GM23338 (cell line): ENCODE results near the gene OR6B2. TPM values are rescaled to one million over a fixed set of nuclear protein-coding genes. Genes with fewer than 3 reads are reported as not detected.

ENCODE experiments used
- ATAC-seq: fragments of 200-7000 bp; cut with Tn5 transposase; 3 replicates; pipeline ENCODE4 v1.9.1; 2020
- DNase-seq: peaks from one replicate; pipeline ENCODE4 v3.0.0-alpha.2; 2015; ENCODE audit warnings: low spot score
- H2AFZ ChIP-seq: fragments of 200-600 bp; sonication (generic); 2 replicates; pipeline ENCODE4 v1.8.0; 2016; ENCODE audit warnings: antibody characterized with exemption, mild to moderate bottlenecking, moderate library complexity
- H3F3A ChIP-seq: fragments of 200-600 bp; sonication (generic); replicated peaks from 2 replicates; pipeline ENCODE4 v1.8.0; 2017; ENCODE audit warnings: antibody characterized with exemption, mixed run types, low read depth
- H3K27ac ChIP-seq: fragments of 200-600 bp; sonication (generic); 2 replicates; pipeline ENCODE4 v1.6.1; 2016; ENCODE audit warnings: low read depth
- H3K27me3 ChIP-seq: fragments of 200-600 bp; sonication (generic); 2 replicates; pipeline ENCODE4 v1.8.0; 2016; ENCODE audit warnings: mild to moderate bottlenecking, mixed run types, moderate library complexity; ENCODE audit not compliant: insufficient read depth
- H3K36me3 ChIP-seq: fragments of 200-600 bp; sonication (generic); 2 replicates; pipeline ENCODE4 v1.8.0; 2016; ENCODE audit warnings: mild to moderate bottlenecking; ENCODE audit not compliant: insufficient read depth
- H3K4me1 ChIP-seq: fragments of 200-600 bp; sonication (generic); 2 replicates; pipeline ENCODE4 v1.8.0; 2016; ENCODE audit warnings: mild to moderate bottlenecking, moderate library complexity; ENCODE audit not compliant: insufficient read depth
- H3K4me2 ChIP-seq: fragments of 200-600 bp; sonication (generic); 2 replicates; pipeline ENCODE4 v1.7.1; 2017; ENCODE audit warnings: mixed run types
- H3K4me3 ChIP-seq: fragments of 200-600 bp; sonication (generic); 2 replicates; pipeline ENCODE4 v1.6.1; 2016; ENCODE audit warnings: mixed run types
- H3K79me2 ChIP-seq: fragments of 200-600 bp; sonication (generic); replicated peaks from 2 replicates; pipeline ENCODE4 v1.8.0; 2017; ENCODE audit warnings: mild to moderate bottlenecking; ENCODE audit not compliant: insufficient read depth
- H3K9me2 ChIP-seq: fragments of 200-600 bp; sonication (generic); 2 replicates; pipeline ENCODE4 v1.8.0; 2017; ENCODE audit not compliant: insufficient read depth
- H4K20me1 ChIP-seq: fragments of 200-600 bp; sonication (generic); replicated peaks from 2 replicates; pipeline ENCODE4 v1.8.0; 2017; ENCODE audit warnings: mild to moderate bottlenecking; ENCODE audit not compliant: insufficient read depth
- H3K27ac Mint-ChIP-seq: 2 replicates; pipeline ENCODE4 v1.8.0; 2020; ENCODE audit warnings: inconsistent platforms, mild to moderate bottlenecking, moderate library complexity, mixed read lengths
- H3K27me3 Mint-ChIP-seq: 3 replicates; pipeline ENCODE4 v1.8.0; 2022; ENCODE audit warnings: low read depth, mild to moderate bottlenecking, moderate library complexity, mixed read lengths, inconsistent platforms; ENCODE audit not compliant: insufficient read depth, poor library complexity
- H3K36me3 Mint-ChIP-seq: 3 replicates; pipeline ENCODE4 v1.8.0; 2021; ENCODE audit warnings: low read depth, mild to moderate bottlenecking, inconsistent platforms, moderate library complexity, mixed read lengths
- H3K4me1 Mint-ChIP-seq: 3 replicates; pipeline ENCODE4 v1.8.0; 2020; ENCODE audit warnings: mild to moderate bottlenecking, inconsistent platforms, mixed read lengths
- H3K4me3 Mint-ChIP-seq: 3 replicates; pipeline ENCODE4 v1.8.0; 2021; ENCODE audit warnings: moderate library complexity, mild to moderate bottlenecking, inconsistent platforms, mixed read lengths
- H3K9me3 Mint-ChIP-seq: 3 replicates; pipeline ENCODE4 v1.8.0; 2020; ENCODE audit warnings: moderate library complexity, mild to moderate bottlenecking, inconsistent platforms, mixed read lengths
- CREB1 ChIP-seq: fragments of 250-450 bp; sonication (Bioruptor Pico); IDR thresholded peaks from 2 replicates; pipeline ENCODE4 v1.5.0; 2020; ENCODE audit warnings: low read depth, mild to moderate bottlenecking, moderate library complexity
- NANOG ChIP-seq: IDR thresholded peaks from 2 replicates; pipeline ENCODE4 v1.6.1; 2016; ENCODE audit warnings: antibody characterized with exemption, borderline replicate concordance
- ZNF331 ChIP-seq: fragments of 250-450 bp; sonication (Bioruptor Pico); IDR thresholded peaks from 2 replicates; pipeline ENCODE4 v1.5.0; 2020; ENCODE audit warnings: low read depth, mild to moderate bottlenecking, moderate library complexity
- polyA plus RNA-seq: library from polyadenylated mRNA; unstranded; fragments of >200 nt; fragmentation: Nextera tagmentation; extraction: Ambion mirVana; gene quantifications from 2 replicates; pipeline ENCODE4 v1.2.1, GENCODE V29; 2016
- total RNA-seq: library from RNA; depleted of rRNA; stranded (reverse); fragments of >200 nt; shearing (Covaris generic); gene quantifications from 2 replicates; pipeline ENCODE4 v1.2.3, GENCODE V29; 2014
- TF ChIP-seq, protein P1 (sequence below), 2 experiments: fragments of 200-600 bp in 1 of 2; sonication (generic) in 1 of 2; conservative IDR thresholded peaks; 2 replicates each; pipeline versions ENCODE4 v1.5.1 to v1.6.1; 2016 to 2017; ENCODE audit warnings: antibody characterized with exemption in 2 of 2, low read depth in 2 of 2, mild to moderate bottlenecking in 2 of 2, moderate library complexity in 1 of 2

OR6B2 gene
- total and polyA plus RNA-seq, 2 experiments from 2014 or later, result not detected

DNA sequence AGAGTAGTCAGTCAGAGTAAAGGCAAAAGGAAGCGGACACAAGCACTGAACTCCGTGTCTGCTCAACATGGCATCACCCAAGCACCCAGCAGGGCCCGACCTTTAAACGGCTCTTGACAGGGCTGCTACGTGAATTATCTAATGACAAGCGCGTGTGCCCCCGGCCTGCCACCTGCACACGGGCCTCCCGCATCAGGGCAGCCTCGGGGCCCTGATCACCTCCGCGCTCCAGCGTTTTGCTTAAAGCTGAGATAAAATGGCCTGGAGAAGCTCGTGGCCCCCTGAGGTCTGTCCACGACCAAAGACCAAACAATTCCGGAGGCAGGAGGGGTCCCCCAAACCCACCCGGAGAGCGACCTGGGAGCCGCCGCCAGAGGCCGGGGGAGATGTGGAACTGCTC lies 5.5 kb downstream of the OR6B2 start:
- H3K27ac ChIP-seq, result no peak overlapping the region
- H3K36me3 ChIP-seq, result peaks cover 12% of the 10 kb centered on the region; the same call in 1 of the 2 replicates
- peaks cover 13% of the 10 kb centered on the region for H3K4me1 ChIP-seq
- H3K4me3 ChIP-seq, result peak overlapping the region; percentile 95
- H2AFZ ChIP-seq, result no peak overlapping the region
- ATAC-seq, result peak; percentile 16
- Mint-ChIP-seq H3K4me3 (peak overlapping the region; percentile 96), H3K36me3 (peaks cover 20% of the 10 kb centered on the region), H3K9me3 (peaks cover 2% of the 10 kb centered on the region; the same call in 2 of the 3 replicates), H3K4me1 (peaks cover 12% of the 10 kb centered on the region), H3K27me3 (peaks cover 4% of the 10 kb centered on the region), H3K27ac (peak overlapping the region; percentile 95)
- H3K4me2 ChIP-seq, result peak overlapping the region; percentile 97
- H3K27me3 ChIP-seq, result no peaks in the 10 kb centered on the region
- peak; percentile 39 for DNase-seq
- H3K9me2 ChIP-seq, result no peaks in the 10 kb centered on the region; the same call in 1 of the 2 replicates
- H3F3A ChIP-seq, result no peaks in the 10 kb centered on the region
- TF ChIP-seq CREB1 (CRISPR knock-in tag) (no peak), ZNF331 (CRISPR knock-in tag) (no peak)
- H3K79me2 ChIP-seq, result peaks cover 47% of the 10 kb centered on the region
- peaks cover 14% of the 10 kb centered on the region for H4K20me1 ChIP-seq

DNA sequence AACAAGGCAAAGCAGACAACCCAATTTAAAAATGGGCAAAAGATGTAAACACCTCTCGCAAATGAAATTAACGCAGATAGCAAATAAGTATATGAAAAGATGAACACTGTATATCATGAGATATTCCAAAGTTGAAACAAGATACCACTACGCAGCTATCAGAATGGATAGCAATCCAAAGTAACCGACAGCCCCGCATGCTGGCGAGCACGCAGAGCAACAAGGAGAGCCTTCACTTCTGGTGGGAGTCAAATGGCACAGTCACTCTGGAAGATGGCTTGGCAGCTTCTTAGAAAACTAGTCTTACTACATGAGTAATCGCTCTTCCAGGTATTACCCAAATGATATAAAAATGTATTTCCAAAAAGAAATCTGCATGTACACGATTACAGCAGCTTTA lies 6.4 kb downstream of the OR6B2 start:
- Histone ChIP-seq H3K4me1 (peaks cover 13% of the 10 kb centered on the region), H3K27ac (no peak overlapping the region), H3F3A (no peaks in the 10 kb centered on the region), H4K20me1 (peaks cover 14% of the 10 kb centered on the region), H2AFZ (no peak overlapping the region), H3K36me3 (peaks cover 12% of the 10 kb centered on the region; the same call in 1 of the 2 replicates), H3K79me2 (peaks cover 47% of the 10 kb centered on the region), H3K4me3 (peak overlapping the region; percentile 95), H3K9me2 (no peaks in the 10 kb centered on the region; the same call in 1 of the 2 replicates), H3K27me3 (no peaks in the 10 kb centered on the region), H3K4me2 (peak overlapping the region; percentile 97)
- DNase-seq (no peak), ATAC-seq (no peak)
- H3K36me3 Mint-ChIP-seq, result peaks cover 25% of the 10 kb centered on the region
- H3K4me1 Mint-ChIP-seq, result peaks cover 12% of the 10 kb centered on the region
- H3K4me3 Mint-ChIP-seq, result peak overlapping the region; percentile 96
- no peak for TF ChIP-seq CREB1 (CRISPR knock-in tag)
- H3K27ac Mint-ChIP-seq, result no peak overlapping the region
- H3K27me3 Mint-ChIP-seq, result peaks cover 4% of the 10 kb centered on the region
- H3K9me3 Mint-ChIP-seq, result peaks cover 2% of the 10 kb centered on the region; the same call in 2 of the 3 replicates

DNA sequence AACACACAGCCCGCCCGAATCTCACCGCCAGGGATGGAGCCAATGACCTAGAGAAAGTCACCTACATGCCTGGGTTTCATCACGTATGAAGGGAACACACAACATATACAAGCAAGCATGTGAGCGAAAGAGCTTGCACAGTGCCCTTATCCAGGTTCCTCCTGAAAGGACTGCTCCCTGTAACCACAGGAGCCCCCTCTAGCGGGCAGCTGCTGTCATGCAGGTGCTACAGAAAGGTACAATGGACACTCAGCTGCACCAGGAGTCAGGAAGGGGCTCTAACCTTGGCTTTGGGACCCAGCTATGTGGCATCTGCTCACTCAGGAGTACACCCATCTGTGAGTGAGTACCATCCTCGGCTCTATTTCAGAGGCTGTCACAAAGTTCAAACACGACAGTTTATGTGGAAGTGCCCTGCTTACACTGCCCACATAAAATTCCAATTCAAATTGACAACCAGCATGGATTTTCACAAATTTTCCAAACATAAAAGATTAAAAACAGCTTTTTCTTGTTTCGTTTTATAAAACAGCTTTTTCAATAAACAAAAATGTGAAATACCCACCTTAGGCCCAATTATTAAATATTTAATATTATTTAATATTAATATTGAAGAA lies 8.6 kb downstream of the OR6B2 start:
- no peak overlapping the region for H2AFZ ChIP-seq
- no peak overlapping the region for H3K4me2 ChIP-seq
- peaks cover 21% of the 10 kb centered on the region for H3K36me3 ChIP-seq
- H3K27ac ChIP-seq, result no peak overlapping the region
- H3K9me3 Mint-ChIP-seq, result peaks cover 2% of the 10 kb centered on the region; the same call in 2 of the 3 replicates
- peaks cover 12% of the 10 kb centered on the region for H3K4me1 Mint-ChIP-seq
- H3K79me2 ChIP-seq, result peaks cover 47% of the 10 kb centered on the region
- no peak overlapping the region for H3K4me3 Mint-ChIP-seq
- ATAC-seq (peak; percentile 59), DNase-seq (peak; percentile 92)
- no peaks in the 10 kb centered on the region; the same call in 1 of the 2 replicates for H3K9me2 ChIP-seq
- H3K27me3 ChIP-seq, result no peaks in the 10 kb centered on the region
- H3K27ac Mint-ChIP-seq, result no peak overlapping the region
- peaks cover 45% of the 10 kb centered on the region for H3K36me3 Mint-ChIP-seq
- TF ChIP-seq, protein P1, sequence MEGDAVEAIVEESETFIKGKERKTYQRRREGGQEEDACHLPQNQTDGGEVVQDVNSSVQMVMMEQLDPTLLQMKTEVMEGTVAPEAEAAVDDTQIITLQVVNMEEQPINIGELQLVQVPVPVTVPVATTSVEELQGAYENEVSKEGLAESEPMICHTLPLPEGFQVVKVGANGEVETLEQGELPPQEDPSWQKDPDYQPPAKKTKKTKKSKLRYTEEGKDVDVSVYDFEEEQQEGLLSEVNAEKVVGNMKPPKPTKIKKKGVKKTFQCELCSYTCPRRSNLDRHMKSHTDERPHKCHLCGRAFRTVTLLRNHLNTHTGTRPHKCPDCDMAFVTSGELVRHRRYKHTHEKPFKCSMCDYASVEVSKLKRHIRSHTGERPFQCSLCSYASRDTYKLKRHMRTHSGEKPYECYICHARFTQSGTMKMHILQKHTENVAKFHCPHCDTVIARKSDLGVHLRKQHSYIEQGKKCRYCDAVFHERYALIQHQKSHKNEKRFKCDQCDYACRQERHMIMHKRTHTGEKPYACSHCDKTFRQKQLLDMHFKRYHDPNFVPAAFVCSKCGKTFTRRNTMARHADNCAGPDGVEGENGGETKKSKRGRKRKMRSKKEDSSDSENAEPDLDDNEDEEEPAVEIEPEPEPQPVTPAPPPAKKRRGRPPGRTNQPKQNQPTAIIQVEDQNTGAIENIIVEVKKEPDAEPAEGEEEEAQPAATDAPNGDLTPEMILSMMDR (conservative IDR thresholded peaks at IDR 0.05; ENCODE audit: low read depth in 2 of 2), result peak; percentile 80 to 85
- no peak for TF ChIP-seq NANOG
- peaks cover 13% of the 10 kb centered on the region for H3K4me1 ChIP-seq
- H3K27me3 Mint-ChIP-seq, result peaks cover 6% of the 10 kb centered on the region
- H3K4me3 ChIP-seq, result no peak overlapping the region
- H4K20me1 ChIP-seq, result peaks cover 14% of the 10 kb centered on the region
- no peaks in the 10 kb centered on the region for H3F3A ChIP-seq
